Heart right ventricle (tissue), 16 donors: ENCODE results near the gene CBFB. TPM values are rescaled to one million over a fixed set of nuclear protein-coding genes. Genes with fewer than 3 reads are reported as not detected.

Source experiments
- ATAC-seq, 8 donors: fragments of 200-7000 bp; cut with Tn5 transposase; one replicate each; pipeline ENCODE4 v1.9.1; 2020; ENCODE audit warnings: mild to moderate bottlenecking in 8 of 8, moderate library complexity in 8 of 8, moderate number of reproducible peaks in 1 of 8
- DNase-seq, 2 donors: peaks; one replicate each; pipeline ENCODE4 v3.0.0-alpha.2; 2020
- H3K27ac ChIP-seq, 10 donors: fragments of 200-600 bp; sonication (generic) in 2 of 10; one replicate each; pipeline versions ENCODE4 v1.5.0 to v1.8.0; 2020 to 2022; ENCODE audit warnings: mild to moderate bottlenecking in 3 of 10
- H3K27me3 ChIP-seq, 7 donors: fragments of 200-600 bp; one replicate each; pipeline ENCODE4 v1.8.0; 2021 to 2022; ENCODE audit warnings: mild to moderate bottlenecking in 2 of 7
- H3K36me3 ChIP-seq, 9 donors: fragments of 200-600 bp; sonication (generic) in 1 of 9; one replicate each; pipeline versions ENCODE4 v1.5.0 to v1.8.0; 2020 to 2022; ENCODE audit warnings: mild to moderate bottlenecking in 2 of 9
- H3K4me1 ChIP-seq, 9 donors: fragments of 200-600 bp; sonication (generic) in 1 of 9; one replicate each; pipeline versions ENCODE4 v1.5.0 to v1.8.0; 2020 to 2022; ENCODE audit warnings: mild to moderate bottlenecking in 4 of 9
- H3K4me3 ChIP-seq, 10 donors: fragments of 200-600 bp; sonication (generic) in 2 of 10; one replicate each; pipeline versions ENCODE4 v1.5.0 to v1.8.0; 2020 to 2022; ENCODE audit warnings: mild to moderate bottlenecking in 7 of 10, moderate library complexity in 2 of 10
- H3K9me3 ChIP-seq, 11 donors: fragments of 200-600 bp in 10 of 11; sonication (generic) in 2 of 11; one replicate each; pipeline versions ENCODE4 v1.5.0 to v1.8.0; 2013 to 2022; ENCODE audit warnings: mild to moderate bottlenecking in 2 of 11, control low read depth in 1 of 11, moderate library complexity in 1 of 11
- WGBS, 2 donors: extraction: QIAGEN DNeasy Blood & Tissue Kit; methylation state at CpG; one replicate each; pipeline ENCODE4 v1.1.7; 2013; ENCODE audit warnings: inconsistent platforms in 1 of 2; 5-methylcytosine and 5-hydroxymethylcytosine counted together
- intact Hi-C, 10 donors: fragments of 100-400 bp; cut with DNase I; formaldehyde crosslinking; loops; one replicate each; pipeline versions ENCODE4 v1.11.1 to v1.14.2; 2022
- polyA plus RNA-seq, 2 donors: library from polyadenylated mRNA; stranded (reverse); fragments of 200-250 nt; gene quantifications; one replicate each; pipeline ENCODE4 v1.2.3, GENCODE V29; 2013
- total RNA-seq, 10 donors: library from RNA; stranded (reverse); fragmentation: NEBNext Ultra II Directional in 3 of 10; extraction: Animal tissue kit (Norgen Biotek cat#: 25700) in 3 of 10; gene quantifications; one replicate each; pipeline versions ENCODE4 v1.2.1 to v1.2.4, GENCODE V29; 2021 to 2023
- TF ChIP-seq, protein P1 (sequence below), 9 donors: fragments of 200-600 bp; sonication (generic) in 2 of 9; IDR thresholded peaks; one replicate each; pipeline versions ENCODE4 v1.5.0 to v1.8.0; 2021 to 2022; ENCODE audit warnings: antibody characterized with exemption in 9 of 9, mild to moderate bottlenecking in 5 of 9, moderate library complexity in 1 of 9
- donor health status: Arrhythmogenic right ventricular cardiomyopathy.
- donor health status: ischemic (EF 13 %, LVEDD 7.1; RV severe dilation, severe dysfunction).
- donor health status: healthy with polysubstance abuse.
- donor health status: DM: no; HTN: yes; CAD: no.
- donor health status: DM: no; HTN: no; CAD: no.
- donor health status: ischemic (EF 25% LVEDD 6.9; RV normal size, moderate dysfunction).
- donor health status: ischemic (EF 25% LVEDD 5.7; RV mildly dilated, moderate dysfunction).
- donor health status: healthy.
- donor health status: DM: yes; HTN: yes; CAD: no.
- donor health status: Ischemic cardiomyopathy.
- donor health status: ischemic (EF 35%, LVEDD 5.7; RV mildly dilated, moderate dysfunction).
- donor health status: nonischemic (EF 11% LVEDD 7.7; RV severe dilation, severe dysfunction).
- donor health status: DM: yes; HTN: yes; CAD: no.
- donor health status: PGD.
- donor health status: ischemic (EF 29% LVEDD 5.4; RV normal size, mild dysfunction).
- donor health status: nonischemic (EF 23%, LVEDD 6.1; RV moderate dilation, normal function).

Gene CBFB
- total and polyA plus RNA-seq, 12 donors = 17.6 to 36.4 (median 29.0) TPM

DNA sequence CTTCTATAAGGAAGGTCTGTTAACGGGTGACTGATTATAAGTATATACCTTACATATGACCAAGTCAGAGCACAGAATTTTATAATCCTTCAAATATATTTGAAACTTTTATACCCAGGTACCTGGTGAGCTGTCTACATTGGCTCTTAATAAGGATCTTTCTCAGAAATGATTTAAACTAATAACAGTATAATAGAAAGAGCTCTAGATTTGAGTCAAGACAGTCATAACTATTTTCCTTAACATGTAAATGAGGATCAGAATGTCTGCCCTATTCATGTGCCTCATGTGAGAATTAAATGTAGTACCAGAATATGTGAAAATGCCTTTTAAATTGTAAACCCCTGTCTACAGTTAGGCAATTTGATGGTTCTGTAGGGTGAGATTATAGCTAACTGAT, 14.5 kb downstream of the CBFB start:
- no peaks in the 10 kb centered on the region for H3K27me3 ChIP-seq
- ATAC-seq (no peak), DNase-seq (no peak)
- TF ChIP-seq, protein P1, sequence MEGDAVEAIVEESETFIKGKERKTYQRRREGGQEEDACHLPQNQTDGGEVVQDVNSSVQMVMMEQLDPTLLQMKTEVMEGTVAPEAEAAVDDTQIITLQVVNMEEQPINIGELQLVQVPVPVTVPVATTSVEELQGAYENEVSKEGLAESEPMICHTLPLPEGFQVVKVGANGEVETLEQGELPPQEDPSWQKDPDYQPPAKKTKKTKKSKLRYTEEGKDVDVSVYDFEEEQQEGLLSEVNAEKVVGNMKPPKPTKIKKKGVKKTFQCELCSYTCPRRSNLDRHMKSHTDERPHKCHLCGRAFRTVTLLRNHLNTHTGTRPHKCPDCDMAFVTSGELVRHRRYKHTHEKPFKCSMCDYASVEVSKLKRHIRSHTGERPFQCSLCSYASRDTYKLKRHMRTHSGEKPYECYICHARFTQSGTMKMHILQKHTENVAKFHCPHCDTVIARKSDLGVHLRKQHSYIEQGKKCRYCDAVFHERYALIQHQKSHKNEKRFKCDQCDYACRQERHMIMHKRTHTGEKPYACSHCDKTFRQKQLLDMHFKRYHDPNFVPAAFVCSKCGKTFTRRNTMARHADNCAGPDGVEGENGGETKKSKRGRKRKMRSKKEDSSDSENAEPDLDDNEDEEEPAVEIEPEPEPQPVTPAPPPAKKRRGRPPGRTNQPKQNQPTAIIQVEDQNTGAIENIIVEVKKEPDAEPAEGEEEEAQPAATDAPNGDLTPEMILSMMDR (IDR thresholded peaks at IDR 0.05) = no peak
- 93 to 100% methylated on average over 1 of the region's 1 CpG for WGBS, 2 donors
- H3K36me3 ChIP-seq = peaks cover 0 to 74% (median 5%) of the 10 kb centered on the region in 9 donors
- no peak overlapping the region for H3K27ac ChIP-seq
- H3K9me3 ChIP-seq = no peaks in the 10 kb centered on the region
- no peak overlapping the region for H3K4me3 ChIP-seq
- intact Hi-C loops = loop anchor here in 1 of 10 donors (5.0 kb wide), 1 partner anchor 34 kb away; no protein-coding TSS in a partner anchor
- peaks cover 0 to 13% (median 0%) of the 10 kb centered on the region in 9 donors for H3K4me1 ChIP-seq

DNA sequence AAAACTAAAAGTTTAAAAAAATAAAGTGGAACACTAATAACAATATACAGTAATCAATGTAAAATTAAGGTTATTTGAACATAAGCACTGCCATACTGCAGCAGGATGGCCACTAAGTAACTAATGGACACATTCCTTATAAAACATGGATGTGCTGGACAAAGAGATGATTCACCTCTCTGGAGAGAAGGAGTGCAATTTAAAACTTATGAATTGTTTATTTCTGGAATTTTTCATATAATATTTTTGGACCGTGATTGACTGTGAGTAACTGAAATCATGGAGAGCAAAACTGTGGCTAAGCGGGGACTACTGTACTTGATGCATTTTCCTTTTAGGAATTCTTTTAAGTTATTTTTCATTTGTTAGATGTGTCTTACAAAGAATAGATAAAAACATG, 21.8 kb downstream of the CBFB start:
- H3K27ac ChIP-seq = no peak overlapping the region

DNA sequence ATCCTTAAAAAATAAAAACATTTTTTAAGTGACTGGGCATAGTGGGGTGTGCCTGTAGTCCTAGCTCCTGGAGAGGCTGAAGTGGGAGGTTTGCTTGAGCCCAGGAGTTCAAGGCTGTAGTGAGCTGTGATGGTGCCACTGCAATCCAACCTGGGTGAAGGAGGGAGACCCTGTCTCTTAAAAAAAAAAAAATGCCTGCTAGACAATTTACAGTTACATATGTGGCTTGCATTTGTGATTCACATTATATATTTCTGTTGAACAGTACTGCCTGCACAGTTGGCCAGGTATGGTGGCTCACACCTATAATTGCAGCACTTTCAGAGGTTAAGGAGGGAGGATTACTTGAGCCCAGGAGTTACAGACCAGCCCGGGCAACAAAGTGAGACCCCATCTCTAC, 23.4 kb downstream of the CBFB start:
- peaks cover 0 to 36% (median 0%) of the 10 kb centered on the region in 9 donors for H3K36me3 ChIP-seq
- WGBS, 2 donors = 94 to 97% methylated on average over 1 of the region's 1 CpG
- H3K4me3 ChIP-seq = no peak overlapping the region
- no peaks in the 10 kb centered on the region for H3K27me3 ChIP-seq
- TF ChIP-seq, protein P1 (IDR thresholded peaks at IDR 0.05) = no peak
- peak overlapping the region in 1 of 10 donors; percentile 5 for H3K27ac ChIP-seq
- peaks cover 0 to 37% (median 0%) of the 10 kb centered on the region in 9 donors for H3K4me1 ChIP-seq
- H3K9me3 ChIP-seq = peaks cover 0 to 4% (median 0%) of the 10 kb centered on the region in 11 donors
- DNase-seq = no peak
- no peak for ATAC-seq
- intact Hi-C loops = no loop called here

More for the DNA sequence above, 21.8 kb downstream of the CBFB start:
- H3K4me3 ChIP-seq = no peak overlapping the region
- 88 to 94% methylated on average over 2 of the region's 2 CpGs for WGBS, 2 donors
- no peak for DNase-seq
- TF ChIP-seq, protein P1 (IDR thresholded peaks at IDR 0.05) = no peak
- H3K9me3 ChIP-seq = peaks cover 0 to 4% (median 0%) of the 10 kb centered on the region in 11 donors
- intact Hi-C loops = no loop called here
- H3K27me3 ChIP-seq = no peaks in the 10 kb centered on the region
- H3K36me3 ChIP-seq = peaks cover 0 to 49% (median 5%) of the 10 kb centered on the region in 9 donors
- no peak for ATAC-seq
- H3K4me1 ChIP-seq = peaks cover 0 to 29% (median 0%) of the 10 kb centered on the region in 9 donors

DNA sequence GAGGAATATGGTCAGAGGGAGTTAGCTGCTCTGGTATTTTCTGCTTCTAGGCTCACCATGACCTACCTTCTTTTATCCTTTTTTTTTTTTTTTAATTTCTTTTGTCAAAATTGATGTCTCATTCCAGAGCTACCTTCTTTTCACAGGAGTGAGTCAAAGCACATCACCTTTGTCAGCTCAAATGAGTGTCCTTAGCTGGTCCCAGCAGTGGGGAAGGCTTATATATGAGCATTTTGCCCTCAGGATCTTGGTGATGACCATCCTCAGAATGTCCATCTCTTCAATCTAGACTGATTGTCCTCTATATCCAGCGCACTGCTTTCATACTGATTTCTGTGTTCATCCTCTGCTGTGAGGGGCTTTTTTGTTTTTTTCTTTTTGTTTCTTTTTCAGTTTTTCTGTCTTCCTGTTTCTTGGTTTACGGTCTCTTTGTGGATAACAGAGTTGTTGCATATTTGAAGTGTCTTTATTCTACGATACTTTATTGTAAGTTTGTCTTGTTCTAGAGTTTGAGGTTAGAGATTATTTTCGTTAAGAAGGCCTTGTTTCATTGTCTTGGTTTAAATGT, 24.9 kb downstream of the CBFB start:
- 88 to 90% methylated on average over 4 of the region's 4 CpGs for WGBS, 2 donors
- TF ChIP-seq, protein P1 (IDR thresholded peaks at IDR 0.05) = no peak
- Histone ChIP-seq H3K27ac (peak overlapping the region in 1 of 10 donors; percentile 23), H3K4me3 (no peak overlapping the region), H3K4me1 (peaks cover 0 to 37% (median 0%) of the 10 kb centered on the region in 9 donors), H3K27me3 (no peaks in the 10 kb centered on the region), H3K36me3 (peaks cover 0 to 34% (median 0%) of the 10 kb centered on the region in 9 donors), H3K9me3 (peaks cover 0 to 4% (median 0%) of the 10 kb centered on the region in 11 donors)
- intact Hi-C loops = no loop called here
- ATAC-seq (no peak), DNase-seq (no peak)
